ENCODE results near the gene IL1RN. TPM values are rescaled to one million over a fixed set of nuclear protein-coding genes. Genes with fewer than 3 reads are reported as not detected.
A peak's percentile ranks its signal among the peaks of the same experiment; 100 is the strongest.

IL1RN gene
- total and polyA plus RNA-seq, 2 of the 13 experiments (the other 11 are each of a cell fraction or from before 2014, with no cell fraction given): 21.2 to 101 TPM

GRCh38 chr2:113084249-113085000, 43.0 kb upstream of the IL1RN start:
- no peaks in the 10 kb centered on the region for H3K36me3 ChIP-seq (replicated peaks in 1 of 2; ENCODE audit: control insufficient read depth in 1 of 2, insufficient read depth in 2 of 2, low read length in 2 of 2)
- no peak overlapping the region for H3K9ac ChIP-seq (ENCODE audit: insufficient read depth, low read depth, low read length)
- H3K4me1 ChIP-seq (ENCODE audit: insufficient read depth, low read length): peaks cover 41% of the 10 kb centered on the region
- no peak overlapping the region for H2AFZ ChIP-seq (ENCODE audit: low read length)
- no peak for FAIRE-seq
- H3K79me2 ChIP-seq (ENCODE audit: insufficient read depth, low read length): no peaks in the 10 kb centered on the region
- ChIA-PET CTCF (ENCODE audit: low intra/inter-chr PET ratio, low total read pairs) (interaction anchor here (0.7 to 1.6 kb wide), 6 partner anchors 52 to 115 kb away, joined by 3 to 10 read pairs (median 5); no protein-coding TSS in a partner anchor), POLR2A (interaction anchor here (1.0 to 1.7 kb wide), 2 partner anchors 43 to 115 kb away, joined by 3 to 7 read pairs; partner anchors contain the start of gene IL1RN)
- intact Hi-C loops (cut with micrococcal nuclease; ENCODE audit: unreplicated experiment) (loop anchor here (1.0 kb wide), 1 partner anchor 115 kb away; no protein-coding TSS in a partner anchor), in situ Hi-C loops (cut with HindIII; ENCODE audit: extremely low pct_ligation_motif_present, low pct_unique_long_range_greater_than_20kb) (loop anchor here (5.0 to 10.0 kb wide), 3 partner anchors 53 to 290 kb away; no protein-coding TSS in a partner anchor)
- no peak overlapping the region for H3K4me3 ChIP-seq (replicated peaks in 1 of 3; ENCODE audit: insufficient read depth in 1 of 3, low read depth in 2 of 3, low read length in 3 of 3)
- H3K9me3 ChIP-seq (ENCODE audit: low read length): no peaks in the 10 kb centered on the region; the same call in 1 of the 2 replicates
- no peaks in the 10 kb centered on the region for H4K20me1 ChIP-seq (ENCODE audit: insufficient read depth, low read length)
- no peak overlapping the region for H3K27ac ChIP-seq (ENCODE audit: extremely low read length, insufficient read depth, low read length)
- ATAC-seq: no peak
- WGBS (ENCODE audit: low lambda C conversion rate): 16% methylated on average over 5 of the region's 5 CpGs
- peak; percentile 64 for TF ChIP-seq STAG1 (CRISPR knock-in tag; IDR thresholded peaks at IDR 0.05)
- TF ChIP-seq DPF2 (CRISPR knock-in tag; IDR thresholded peaks at IDR 0.05; ENCODE audit: borderline replicate concordance, low read depth): no peak
- TF ChIP-seq KDM1A (CRISPR knock-in tag; IDR thresholded peaks at IDR 0.05): no peak
- TF ChIP-seq ELF4 (CRISPR knock-in tag; IDR thresholded peaks at IDR 0.05; ENCODE audit: borderline replicate concordance): 0 out of 2 replicates have a peak, but pooled peaks have one; percentile 32
- TF ChIP-seq ZNF382 (CRISPR knock-in tag; IDR thresholded peaks at IDR 0.05; ENCODE audit: borderline replicate concordance): 0 out of 2 replicates have a peak, but pooled peaks have one; percentile 48
- peak; percentile 62 for TF ChIP-seq CTCF (CRISPR knock-in tag; IDR thresholded peaks at IDR 0.05)
- TF ChIP-seq ZSCAN30 (CRISPR knock-in tag; IDR thresholded peaks at IDR 0.05): 0 out of 2 replicates have a peak, but pooled peaks have one; percentile 20
- TF ChIP-seq, protein P1, sequence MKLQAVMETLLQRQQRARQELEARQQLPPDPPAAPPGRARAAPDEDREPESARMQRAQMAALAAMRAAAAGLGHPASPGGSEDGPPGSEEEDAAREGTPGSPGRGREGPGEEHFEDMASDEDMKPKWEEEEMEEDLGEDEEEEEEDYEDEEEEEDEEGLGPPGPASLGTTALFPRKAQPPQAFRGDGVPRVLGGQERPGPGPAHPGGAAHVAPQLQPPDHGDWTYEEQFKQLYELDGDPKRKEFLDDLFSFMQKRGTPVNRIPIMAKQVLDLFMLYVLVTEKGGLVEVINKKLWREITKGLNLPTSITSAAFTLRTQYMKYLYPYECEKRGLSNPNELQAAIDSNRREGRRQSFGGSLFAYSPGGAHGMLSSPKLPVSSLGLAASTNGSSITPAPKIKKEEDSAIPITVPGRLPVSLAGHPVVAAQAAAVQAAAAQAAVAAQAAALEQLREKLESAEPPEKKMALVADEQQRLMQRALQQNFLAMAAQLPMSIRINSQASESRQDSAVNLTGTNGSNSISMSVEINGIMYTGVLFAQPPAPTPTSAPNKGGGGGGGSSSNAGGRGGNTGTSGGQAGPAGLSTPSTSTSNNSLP (IDR thresholded peaks at IDR 0.05; ENCODE audit: low read depth, low read length): peak; percentile 76; the same call in 1 of the 2 replicates
- peak; percentile 14; the same call in 1 of the 2 replicates for TF ChIP-seq SMC3 (IDR thresholded peaks at IDR 0.05; ENCODE audit: low read length)
- TF ChIP-seq MYC (CRISPR knock-in tag; IDR thresholded peaks at IDR 0.05; ENCODE audit: borderline replicate concordance): no peak
- BruUV-seq (replicated peaks): no TSS peak
- H3K4me2 ChIP-seq (ENCODE audit: low read depth, low read length): no peak overlapping the region
- peaks cover 0 to 6% of the 10 kb centered on the region in 2 experiments; a peak in 1 of 5 replicates for H3K27me3 ChIP-seq (ENCODE audit: control insufficient read depth in 1 of 2, insufficient read depth in 2 of 2, low read length in 2 of 2)
- DNase-seq (ENCODE audit: low spot score): no peak
